GM10248 (cell line): ENCODE measurements around the gene AGO3.

Experiments used
- CTCF ChIA-PET: fragments of 300-600 bp; sonication (Branson Sonifier 250); formaldehyde crosslinking; extraction: SDS; loops from one replicate; lab custom pipeline; 2021; ENCODE audit warnings: antibody characterized with exemption; lab: Yijun Ruan, JAX
- POLR2A ChIA-PET: fragments of 350-650 bp; sonication (Branson Sonifier 250); formaldehyde crosslinking; extraction: SDS; loops from one replicate; lab custom pipeline; 2020; ENCODE audit warnings: antibody characterized with exemption; lab: Yijun Ruan, JAX
- DNase-seq: peaks from one replicate; pipeline ENCODE4 v3.0.0; 2012; ENCODE audit errors: extremely low spot score
- TF ChIP-seq, protein P1 (sequence below): IDR thresholded peaks from 2 replicates; pipeline ENCODE4 v1.5.1; 2012; ENCODE audit warnings: mild to moderate bottlenecking, low read depth; ENCODE audit errors: extremely low read depth, missing control alignments, control extremely low read depth

AGO3 gene

DNA sequence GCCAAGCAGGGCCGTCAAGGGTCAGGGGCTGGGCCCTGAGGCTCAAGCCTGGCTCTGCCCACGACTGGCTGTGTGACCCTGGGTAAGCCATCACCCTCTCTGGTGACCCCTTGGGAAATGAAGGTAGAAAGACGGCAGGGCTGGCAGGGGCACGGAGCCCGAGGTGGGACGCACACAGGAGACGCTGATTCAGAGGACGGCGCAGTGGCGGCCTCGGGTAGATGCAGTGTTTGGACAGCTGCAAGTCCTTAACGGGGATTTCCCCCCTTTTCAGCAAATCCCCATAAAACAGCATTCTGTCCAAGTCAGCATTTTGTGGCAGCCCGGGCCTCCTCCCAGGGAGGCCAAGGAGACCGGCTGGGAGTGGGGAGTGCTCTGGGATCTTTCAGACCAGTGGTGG is 177.4 kb downstream of the AGO3 start:
- TF ChIP-seq, protein P1, sequence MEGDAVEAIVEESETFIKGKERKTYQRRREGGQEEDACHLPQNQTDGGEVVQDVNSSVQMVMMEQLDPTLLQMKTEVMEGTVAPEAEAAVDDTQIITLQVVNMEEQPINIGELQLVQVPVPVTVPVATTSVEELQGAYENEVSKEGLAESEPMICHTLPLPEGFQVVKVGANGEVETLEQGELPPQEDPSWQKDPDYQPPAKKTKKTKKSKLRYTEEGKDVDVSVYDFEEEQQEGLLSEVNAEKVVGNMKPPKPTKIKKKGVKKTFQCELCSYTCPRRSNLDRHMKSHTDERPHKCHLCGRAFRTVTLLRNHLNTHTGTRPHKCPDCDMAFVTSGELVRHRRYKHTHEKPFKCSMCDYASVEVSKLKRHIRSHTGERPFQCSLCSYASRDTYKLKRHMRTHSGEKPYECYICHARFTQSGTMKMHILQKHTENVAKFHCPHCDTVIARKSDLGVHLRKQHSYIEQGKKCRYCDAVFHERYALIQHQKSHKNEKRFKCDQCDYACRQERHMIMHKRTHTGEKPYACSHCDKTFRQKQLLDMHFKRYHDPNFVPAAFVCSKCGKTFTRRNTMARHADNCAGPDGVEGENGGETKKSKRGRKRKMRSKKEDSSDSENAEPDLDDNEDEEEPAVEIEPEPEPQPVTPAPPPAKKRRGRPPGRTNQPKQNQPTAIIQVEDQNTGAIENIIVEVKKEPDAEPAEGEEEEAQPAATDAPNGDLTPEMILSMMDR: no peak
- POLR2A ChIA-PET: no interaction called here
- CTCF ChIA-PET: no interaction called here
- no peak for DNase-seq

DNA sequence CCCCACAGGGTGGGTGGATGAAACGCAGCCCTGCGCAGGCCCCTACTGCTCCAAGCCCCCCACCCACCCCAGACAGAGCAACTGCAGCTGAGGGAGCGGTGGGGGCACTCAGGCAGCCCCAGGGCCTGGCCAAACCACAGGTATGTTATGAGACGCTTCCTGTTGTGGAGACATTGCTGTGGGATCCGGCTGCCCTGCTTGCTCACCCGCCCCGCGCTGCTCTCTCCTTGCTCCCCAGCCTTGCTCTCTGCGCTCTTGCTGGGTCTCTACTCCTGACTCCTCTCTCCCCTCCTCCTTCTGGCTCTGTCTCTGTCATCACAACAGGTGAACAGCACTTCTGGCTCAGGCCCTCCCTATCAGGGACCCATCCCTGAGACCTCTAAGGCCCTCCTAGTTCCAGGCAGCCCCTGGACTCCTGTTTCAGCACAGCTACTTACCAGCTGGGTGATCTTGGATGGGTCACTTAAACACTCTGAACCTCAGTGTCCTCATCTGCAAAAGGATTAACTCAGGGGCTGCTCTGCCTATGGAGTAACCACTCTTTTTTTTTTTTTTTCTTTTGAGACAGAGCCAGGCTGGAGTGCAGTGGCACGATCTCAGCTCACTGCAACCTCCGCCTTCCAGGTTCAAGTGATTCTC is 178.3 kb downstream of the AGO3 start:
- DNase-seq: no peak
- POLR2A ChIA-PET: no interaction called here
- CTCF ChIA-PET: interaction anchor here (1.0 to 2.1 kb wide), 4 partner anchors 10 to 176 kb away, joined by 4 to 5 read pairs (median 4); no protein-coding TSS in a partner anchor

DNA sequence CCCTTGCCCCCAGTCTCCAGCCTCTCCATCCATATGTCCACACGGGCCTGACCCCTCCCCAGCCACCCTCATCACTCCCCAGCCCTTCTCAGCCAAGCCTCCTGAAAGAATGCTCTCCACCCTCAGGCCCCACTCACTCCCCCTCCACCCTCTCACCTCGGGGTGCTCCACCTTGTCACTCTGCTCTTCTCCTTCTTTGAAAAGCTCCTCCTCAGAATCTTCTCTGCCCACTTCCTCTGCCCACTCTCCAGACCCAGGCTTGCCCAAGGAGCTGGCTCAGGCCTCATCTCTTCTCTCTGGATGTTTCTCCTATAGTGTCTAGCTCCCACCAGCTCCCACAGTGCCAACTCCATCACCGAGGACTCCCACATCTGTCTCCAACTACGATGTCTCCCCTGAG is 180.2 kb downstream of the AGO3 start:
- CTCF ChIA-PET: interaction anchor here (0.9 to 2.1 kb wide), 3 partner anchors 9 to 20 kb away, joined by 3 to 5 read pairs (median 5); no protein-coding TSS in a partner anchor
- no peak for DNase-seq
- POLR2A ChIA-PET: no interaction called here
- TF ChIP-seq, protein P1: no peak

More for the DNA sequence above, 178.3 kb downstream of the AGO3 start:
- TF ChIP-seq, protein P1: no peak

DNA sequence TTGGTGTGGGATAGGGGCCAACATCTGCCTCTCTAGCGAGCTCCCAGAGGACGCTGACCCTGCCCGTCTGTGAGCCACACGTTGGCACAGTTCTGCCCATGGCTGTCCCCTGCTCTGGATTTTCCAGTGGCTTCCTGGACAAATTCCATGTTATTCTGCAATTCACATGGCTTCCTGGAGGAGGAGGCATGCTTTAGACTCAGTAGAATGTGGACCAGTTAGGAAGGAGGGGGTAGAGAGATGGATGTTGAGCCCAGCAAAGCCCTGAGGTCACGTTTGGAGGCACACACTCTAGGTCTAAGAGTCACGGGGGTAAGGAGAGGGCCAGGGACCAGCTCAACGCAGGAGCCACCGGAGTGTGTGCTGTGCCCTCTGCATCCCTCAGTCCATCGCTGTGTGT is 181.9 kb downstream of the AGO3 start:
- ChIA-PET CTCF (no interaction called here), POLR2A (no interaction called here)
- DNase-seq: no peak
- TF ChIP-seq, protein P1: no peak

DNA sequence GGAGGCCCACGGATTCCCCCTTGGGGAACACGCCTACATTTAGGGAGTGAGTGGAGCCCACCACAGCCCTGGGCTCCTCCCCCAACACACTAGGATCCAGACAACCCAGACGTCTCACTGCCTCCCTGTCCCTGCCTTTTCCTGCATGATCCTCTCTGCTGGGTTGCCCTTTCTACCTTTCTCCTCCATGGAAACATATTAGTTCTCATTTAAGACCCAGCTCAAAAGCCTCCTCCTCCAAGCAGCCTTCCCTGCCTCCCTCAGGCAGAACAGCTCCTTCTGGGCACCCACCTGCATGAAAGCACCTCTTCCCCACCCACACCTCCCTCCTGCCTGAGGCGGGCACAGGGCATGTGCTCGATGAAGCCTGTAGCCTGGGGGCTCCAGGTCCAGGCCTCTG is 183.5 kb downstream of the AGO3 start:
- TF ChIP-seq, protein P1: no peak
- CTCF ChIA-PET: interaction anchor here (0.8 to 1.3 kb wide), 3 partner anchors 9 to 21 kb away, joined by 3 to 5 read pairs (median 3); no protein-coding TSS in a partner anchor
- POLR2A ChIA-PET: interaction anchor here (0.7 kb wide), 1 partner anchor 21 kb away, joined by 6 read pairs; no protein-coding TSS in a partner anchor
- no peak for DNase-seq

DNA sequence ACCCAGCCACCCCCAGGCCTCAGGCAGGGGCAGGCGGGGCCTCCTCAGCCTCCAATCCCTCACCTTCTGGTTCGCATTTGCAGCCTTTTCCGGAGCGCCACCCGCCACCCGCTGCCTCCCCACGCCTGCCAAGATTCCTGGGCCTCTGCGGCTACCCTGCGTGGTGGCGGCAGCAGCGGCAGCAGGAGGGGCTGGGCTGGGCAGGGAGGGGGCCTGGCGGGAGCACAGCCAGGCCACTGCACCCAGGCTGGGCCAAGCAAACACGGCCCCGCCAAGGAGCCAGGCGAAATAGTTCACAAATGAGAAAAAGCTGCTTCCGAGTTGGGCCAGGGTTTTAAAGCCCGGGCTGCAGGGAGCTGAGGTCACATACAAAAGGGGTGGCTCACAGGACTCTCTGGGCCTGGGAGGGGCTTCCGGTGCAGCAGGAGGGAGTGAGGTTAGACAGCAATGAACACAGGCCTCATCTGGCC is 184.3 kb downstream of the AGO3 start:
- TF ChIP-seq, protein P1: no peak
- ChIA-PET POLR2A (no interaction called here), CTCF (interaction anchor here (0.8 kb wide), 1 partner anchor 10 kb away, joined by 3 read pairs; no protein-coding TSS in a partner anchor)
- DNase-seq: no peak
